HEK293 (cell line): ENCODE data around the gene DHRS7B.

ENCODE experiments used
- CTCF ChIP-seq: fragments of 450-650 bp; formaldehyde crosslinking; IDR thresholded peaks from 2 replicates; pipeline ENCODE4 v1.5.1; 2016; ENCODE audit warnings: missing biosample characterization, missing genetic modification characterization
- HOXD13 ChIP-seq: sonication (generic); formaldehyde crosslinking; IDR thresholded peaks from 2 replicates; pipeline ENCODE4 v1.8.0; 2022; ENCODE audit warnings: missing genetic modification reagents, borderline replicate concordance
- PBX3 ChIP-seq: sonication (generic); formaldehyde crosslinking; IDR thresholded peaks from 2 replicates; pipeline ENCODE4 v1.8.1; 2022; ENCODE audit warnings: mild to moderate bottlenecking, moderate library complexity, missing genetic modification reagents
- TSHZ1 ChIP-seq: fragments of 450-650 bp; formaldehyde crosslinking; IDR thresholded peaks from 2 replicates; pipeline ENCODE4 v1.5.1; 2016; ENCODE audit warnings: missing biosample characterization, missing genetic modification characterization, borderline replicate concordance
- ZFP37 ChIP-seq: fragments of 450-650 bp; formaldehyde crosslinking; IDR thresholded peaks from 2 replicates; pipeline ENCODE4 v1.5.1; 2016; ENCODE audit warnings: missing biosample characterization, missing genetic modification characterization
- ZNF10 ChIP-seq: fragments of 450-650 bp; formaldehyde crosslinking; IDR thresholded peaks from 2 replicates; pipeline ENCODE4 v1.5.1; 2017; ENCODE audit warnings: missing biosample characterization, missing genetic modification characterization
- ZNF132 ChIP-seq: fragments of 450-650 bp; formaldehyde crosslinking; IDR thresholded peaks from 2 replicates; pipeline ENCODE4 v1.5.1; 2017; ENCODE audit warnings: missing biosample characterization, missing genetic modification characterization, borderline replicate concordance
- ZNF202 ChIP-seq: fragments of 450-650 bp; formaldehyde crosslinking; IDR thresholded peaks from 2 replicates; pipeline ENCODE4 v1.5.1; 2016; ENCODE audit warnings: missing biosample characterization, missing genetic modification characterization, borderline replicate concordance
- ZNF24 ChIP-seq: fragments of 450-650 bp; formaldehyde crosslinking; IDR thresholded peaks from 2 replicates; pipeline ENCODE4 v1.5.1; 2016; ENCODE audit warnings: missing biosample characterization, missing genetic modification characterization
- ZNF274 ChIP-seq, 2 experiments: fragments of 200-500 bp in 1 of 2; fragments of 450-650 bp in 1 of 2; sonication (Bioruptor generic) in 1 of 2; formaldehyde crosslinking in 1 of 2; IDR thresholded peaks; 2 replicates each; pipeline versions ENCODE4 v1.5.1 to v1.6.1; 2014 to 2016; ENCODE audit warnings: borderline replicate concordance in 1 of 2, inconsistent platforms in 1 of 2, low read length in 1 of 2, missing biosample characterization in 1 of 2, missing genetic modification characterization in 1 of 2
- ZNF354C ChIP-seq: fragments of 450-650 bp; formaldehyde crosslinking; IDR thresholded peaks from 2 replicates; pipeline ENCODE4 v1.5.1; 2016; ENCODE audit warnings: missing biosample characterization, missing genetic modification characterization, low read depth, borderline replicate concordance
- ZNF530 ChIP-seq: fragments of 450-650 bp; formaldehyde crosslinking; IDR thresholded peaks from 2 replicates; pipeline ENCODE4 v1.5.1; 2016; ENCODE audit warnings: low read depth, missing biosample characterization, missing genetic modification characterization
- ZNF660 ChIP-seq: fragments of 450-650 bp; IDR thresholded peaks from 2 replicates; pipeline ENCODE4 v1.5.1; 2018; ENCODE audit warnings: missing biosample characterization, mild to moderate bottlenecking, missing genetic modification characterization

- TF ChIP-seq ZNF274 (IDR thresholded peaks at IDR 0.05; ENCODE audit: low read length) (no peak), ZNF274 (tag by site-specific recombination; IDR thresholded peaks at IDR 0.05; ENCODE audit: borderline replicate concordance) (no peak), ZNF132 (tag by site-specific recombination) (no peak), TSHZ1 (tag by site-specific recombination) (no peak), CTCF (no peak), HOXD13 (no peak), ZNF530 (tag by site-specific recombination) (no peak), ZNF202 (tag by site-specific recombination) (no peak), PBX3 (CRISPR knock-in tag) (no peak), ZNF354C (tag by site-specific recombination) (no peak), ZNF24 (tag by site-specific recombination) (no peak), ZNF660 (no peak), ZFP37 (tag by site-specific recombination) (no peak), ZNF10 (tag by site-specific recombination) (no peak)
These were observed 36.5 kb upstream of the DHRS7B start for GRCh38 chr17:21089933-21090901.
